ENCODE measurements around the gene RAB11FIP3. TPM values are rescaled to one million over a fixed set of nuclear protein-coding genes. Genes with fewer than 3 reads are reported as not detected.

RAB11FIP3 gene
- total RNA-seq, 8 experiments from 2014 or later = 13.6 to 32.6 (median 25.2) TPM

GRCh38 chr16:534856-535445 is 109.5 kb downstream of the RAB11FIP3 start:
- ATAC-seq (replicated peaks in 6 of 8) = peak in 6 of 8 experiments; percentile 3 to 53 (median 20)
- in situ Hi-C loops (cut with MboI; ENCODE audit: low pct_unique_long_range_greater_than_20kb in 2 of 9, low sequenced_read_pairs in 9 of 9, unreplicated experiment in 9 of 9) = no loop called here
- Histone ChIP-seq H3K27ac (no peak overlapping the region), H3K4me1 (replicated peaks in 1 of 2) (no peaks in the 10 kb centered on the region), H3K4me3 (no peak overlapping the region)
- 0 to 100% methylated on average over 1 to 2 of the region's 27 CpGs; no CpG with 5 or more reads in 8 of the 10 experiments for WGBS, 10 experiments

GRCh38 chr16:535446-536405 is 110.3 kb downstream of the RAB11FIP3 start:
- Histone ChIP-seq H3K4me3 (no peak overlapping the region), H3K4me1 (replicated peaks in 1 of 2) (no peaks in the 10 kb centered on the region), H3K27ac (no peak overlapping the region)
- WGBS, 10 experiments = 90 to 93% (median 91%) methylated on average over 2 to 9 of the region's 39 CpGs; no CpG with 5 or more reads in 7 of the 10 experiments
- peak; percentile 5 to 96 (median 50) for ATAC-seq (replicated peaks in 6 of 8)
- in situ Hi-C loops (cut with MboI; ENCODE audit: low pct_unique_long_range_greater_than_20kb in 2 of 9, low sequenced_read_pairs in 9 of 9, unreplicated experiment in 9 of 9) = no loop called here

- in situ Hi-C loops (cut with MboI; ENCODE audit: low pct_unique_long_range_greater_than_20kb in 2 of 9, low sequenced_read_pairs in 9 of 9, unreplicated experiment in 9 of 9) = no loop called here
- 50 to 100% (median 100%) methylated on average over 1 to 3 of the region's 17 CpGs; no CpG with 5 or more reads in 5 of the 10 experiments for WGBS, 10 experiments
- no peak overlapping the region for H3K4me3 ChIP-seq
- no peaks in the 10 kb centered on the region for H3K4me1 ChIP-seq (replicated peaks in 1 of 2)
- ATAC-seq (replicated peaks in 6 of 8) = no peak
- H3K27ac ChIP-seq = no peak overlapping the region
Observed at GRCh38 chr16:536746-537145, 111.3 kb downstream of the RAB11FIP3 start.

- Histone ChIP-seq H3K27ac (no peak overlapping the region), H3K4me3 (no peak overlapping the region), H3K4me1 (replicated peaks in 1 of 2) (no peaks in the 10 kb centered on the region)
- WGBS, 10 experiments = 80 to 100% (median 98%) methylated on average over 1 to 24 of the region's 60 CpGs; no CpG with 5 or more reads in 5 of the 10 experiments
- peak in 1 of 8 experiments; percentile 3 for ATAC-seq (replicated peaks in 6 of 8)
- in situ Hi-C loops (cut with MboI; ENCODE audit: low pct_unique_long_range_greater_than_20kb in 2 of 9, low sequenced_read_pairs in 9 of 9, unreplicated experiment in 9 of 9) = no loop called here
Observed at GRCh38 chr16:537415-538335, 112.2 kb downstream of the RAB11FIP3 start.

- in situ Hi-C loops (cut with MboI; ENCODE audit: low pct_unique_long_range_greater_than_20kb in 2 of 9, low sequenced_read_pairs in 9 of 9, unreplicated experiment in 9 of 9) = no loop called here
- Histone ChIP-seq H3K4me3 (no peak overlapping the region), H3K4me1 (replicated peaks in 1 of 2) (peaks cover 0 to 4% of the 10 kb centered on the region in 2 donors), H3K27ac (no peak overlapping the region)
- ATAC-seq (replicated peaks in 6 of 8) = peak in 1 of 8 experiments; percentile 5
- WGBS, 10 experiments = 87 to 100% (median 96%) methylated on average over 1 to 4 of the region's 34 CpGs; no CpG with 5 or more reads in 6 of the 10 experiments
Observed at GRCh38 chr16:539901-540530, 114.6 kb downstream of the RAB11FIP3 start.

GRCh38 chr16:540645-541340 is 115.3 kb downstream of the RAB11FIP3 start:
- WGBS, 10 experiments = 97 to 100% methylated on average over 1 to 11 of the region's 29 CpGs; no CpG with 5 or more reads in 8 of the 10 experiments
- in situ Hi-C loops (cut with MboI; ENCODE audit: low pct_unique_long_range_greater_than_20kb in 2 of 9, low sequenced_read_pairs in 9 of 9, unreplicated experiment in 9 of 9) = no loop called here
- Histone ChIP-seq H3K4me3 (no peak overlapping the region), H3K4me1 (replicated peaks in 1 of 2) (peaks cover 0 to 4% of the 10 kb centered on the region in 2 donors), H3K27ac (no peak overlapping the region)
- no peak for ATAC-seq (replicated peaks in 6 of 8)

- 71 to 93% (median 80%) methylated on average over 4 to 18 of the region's 51 CpGs; no CpG with 5 or more reads in 5 of the 10 experiments for WGBS, 10 experiments
- in situ Hi-C loops (cut with MboI; ENCODE audit: low pct_unique_long_range_greater_than_20kb in 2 of 9, low sequenced_read_pairs in 9 of 9, unreplicated experiment in 9 of 9) = no loop called here
- no peak overlapping the region for H3K4me3 ChIP-seq
- ATAC-seq (replicated peaks in 6 of 8) = no peak
- H3K4me1 ChIP-seq (replicated peaks in 1 of 2) = peaks cover 4 to 7% of the 10 kb centered on the region in 2 donors
- no peak overlapping the region for H3K27ac ChIP-seq
Observed at GRCh38 chr16:543301-544164, 118.1 kb downstream of the RAB11FIP3 start.

- Histone ChIP-seq H3K4me3 (no peak overlapping the region), H3K4me1 (replicated peaks in 1 of 2) (peaks cover 4 to 7% of the 10 kb centered on the region in 2 donors), H3K27ac (no peak overlapping the region)
- 73 to 90% (median 81%) methylated on average over 2 to 7 of the region's 46 CpGs; no CpG with 5 or more reads in 7 of the 10 experiments for WGBS, 10 experiments
- in situ Hi-C loops (cut with MboI; ENCODE audit: low pct_unique_long_range_greater_than_20kb in 2 of 9, low sequenced_read_pairs in 9 of 9, unreplicated experiment in 9 of 9) = no loop called here
- ATAC-seq (replicated peaks in 6 of 8) = no peak
Observed at GRCh38 chr16:544517-544916, 119.1 kb downstream of the RAB11FIP3 start.

GRCh38 chr16:546909-547770 is 121.7 kb downstream of the RAB11FIP3 start:
- 80 to 100% (median 80%) methylated on average over 1 to 2 of the region's 60 CpGs; no CpG with 5 or more reads in 7 of the 10 experiments for WGBS, 10 experiments

GRCh38 chr16:548586-548985 is 123.1 kb downstream of the RAB11FIP3 start:
- ATAC-seq (replicated peaks in 6 of 8) = no peak
- in situ Hi-C loops (cut with MboI; ENCODE audit: low pct_unique_long_range_greater_than_20kb in 2 of 9, low sequenced_read_pairs in 9 of 9, unreplicated experiment in 9 of 9) = no loop called here
- WGBS, 10 experiments = 80 to 92% methylated on average over 1 to 5 of the region's 21 CpGs; no CpG with 5 or more reads in 8 of the 10 experiments
- H3K4me1 ChIP-seq (replicated peaks in 1 of 2) = peaks cover 3 to 7% of the 10 kb centered on the region in 2 donors
- no peak overlapping the region for H3K27ac ChIP-seq
- H3K4me3 ChIP-seq = no peak overlapping the region

More at GRCh38 chr16:546909-547770, 121.7 kb downstream of the RAB11FIP3 start:
- no peak overlapping the region for H3K4me3 ChIP-seq
- peak overlapping the region in 1 of 2 donors; percentile 46 for H3K27ac ChIP-seq
- peak in 7 of 8 experiments; percentile 80 to 88 (median 83) for ATAC-seq (replicated peaks in 6 of 8)
- peaks cover 4 to 7% of the 10 kb centered on the region in 2 donors for H3K4me1 ChIP-seq (replicated peaks in 1 of 2)
- in situ Hi-C loops (cut with MboI; ENCODE audit: low pct_unique_long_range_greater_than_20kb in 2 of 9, low sequenced_read_pairs in 9 of 9, unreplicated experiment in 9 of 9) = no loop called here

Data from motor neuron (in vitro differentiated cells).